Esophagus muscularis mucosa (tissue), 4 donors: Measurements from ENCODE around the gene KIRREL3. TPM values are rescaled to one million over a fixed set of nuclear protein-coding genes. Genes with fewer than 3 reads are reported as not detected.

ENCODE experiments used
- DNase-seq: peaks from one replicate; pipeline ENCODE4 v3.0.0-alpha.2; 2017; ENCODE audit errors: extremely low spot score
- H3K27ac ChIP-seq, 4 donors: fragments of 200-600 bp; sonication (generic); replicated peaks in 1 of 4; 1 replicate in 3 of 4; 2 replicates in 1 of 4; pipeline ENCODE4 v1.5.1; 2016 to 2019; ENCODE audit warnings: mild to moderate bottlenecking in 1 of 4
- H3K27me3 ChIP-seq, 4 donors: fragments of 200-600 bp; sonication (generic); one replicate each; pipeline versions ENCODE4 v1.5.1 to v1.6.0; 2016 to 2019
- H3K36me3 ChIP-seq, 4 donors: fragments of 200-600 bp; sonication (generic); one replicate each; pipeline ENCODE4 v1.5.1; 2016 to 2019
- H3K4me1 ChIP-seq, 4 donors: fragments of 200-600 bp; sonication (generic); one replicate each; pipeline ENCODE4 v1.5.1; 2016 to 2019
- H3K4me3 ChIP-seq, 4 donors: fragments of 200-600 bp; sonication (generic); 1 replicate in 2 of 4; 2 replicates in 2 of 4; pipeline ENCODE4 v1.5.1; 2016 to 2019; ENCODE audit warnings: mild to moderate bottlenecking in 4 of 4, moderate library complexity in 1 of 4
- H3K9me3 ChIP-seq, 4 donors: fragments of 200-600 bp; sonication (generic); 1 replicate in 3 of 4; 2 replicates in 1 of 4; pipeline ENCODE4 v1.5.1; 2016 to 2019
- CTCF ChIP-seq, 3 experiments: fragments of 200-600 bp in 2 of 3; fragments of 450-650 bp in 1 of 3; sonication (generic) in 2 of 3; IDR thresholded peaks; one replicate each; pipeline ENCODE4 v1.5.1; 2017 to 2019; ENCODE audit warnings: antibody characterized with exemption in 3 of 3, mild to moderate bottlenecking in 2 of 3, moderate library complexity in 1 of 3
- EP300 ChIP-seq: sonication (generic); formaldehyde crosslinking; IDR thresholded peaks from one replicate; pipeline ENCODE4 v1.6.1; 2017; ENCODE audit warnings: antibody characterized with exemption
- POLR2A ChIP-seq: fragments of 450-650 bp; IDR thresholded peaks from one replicate; pipeline ENCODE4 v1.6.1; 2017; ENCODE audit warnings: antibody characterized with exemption, moderate library complexity, mild to moderate bottlenecking, low read depth
- POLR2AphosphoS5 ChIP-seq, 2 donors: sonication (generic); formaldehyde crosslinking; IDR thresholded peaks; one replicate each; pipeline ENCODE4 v1.6.1; 2017; ENCODE audit warnings: antibody characterized with exemption in 2 of 2
- WGBS: methylation state at CpG from one replicate; pipeline ENCODE4 v1.1.5; 2018; 5-methylcytosine and 5-hydroxymethylcytosine counted together
- intact Hi-C: fragments of 100-400 bp; cut with DNase I; formaldehyde crosslinking; loops from one replicate; pipeline ENCODE4 v1.15.1; 2023
- total RNA-seq, 4 donors: library from RNA; depleted of rRNA; stranded (reverse); fragments of >200 nt; gene quantifications; one replicate each; pipeline versions ENCODE4 v1.1.0 to v1.2.1, GENCODE V29; 2016

Gene KIRREL3
- total RNA-seq, 4 donors from 2014 or later, result 1.7 to 6.5 (median 3.1) TPM

DNA sequence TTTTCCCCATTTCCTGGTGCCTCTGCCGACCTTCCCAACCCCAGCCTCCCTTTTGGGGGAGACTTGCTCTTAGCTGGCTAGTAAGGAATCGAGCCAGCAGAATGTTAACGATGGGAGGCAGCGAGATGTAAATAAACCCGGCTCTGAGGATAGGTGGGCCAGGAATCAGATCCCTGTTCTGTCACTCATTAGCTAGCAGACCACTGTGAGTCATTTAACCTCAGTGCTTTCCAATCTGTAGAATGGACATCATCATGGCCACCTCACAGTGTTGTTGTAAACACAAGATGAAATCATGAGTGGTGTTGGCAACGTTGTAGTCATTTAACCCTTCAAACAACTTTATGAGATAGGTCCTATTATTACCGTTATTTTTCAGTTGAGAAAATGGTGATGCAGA is 208.6 kb downstream of the KIRREL3 start:
- intact Hi-C loops, result no loop called here
- H3K4me1 ChIP-seq, result no peaks in the 10 kb centered on the region
- WGBS, result 76% methylated on average over 7 of the region's 7 CpGs
- DNase-seq, result no peak
- H3K9me3 ChIP-seq, result no peaks in the 10 kb centered on the region
- H3K27me3 ChIP-seq, result peaks cover 0 to 12% (median 0%) of the 10 kb centered on the region in 4 donors
- no peaks in the 10 kb centered on the region for H3K36me3 ChIP-seq
- no peak overlapping the region for H3K27ac ChIP-seq
- no peak overlapping the region for H3K4me3 ChIP-seq
- no peak for TF ChIP-seq EP300
- TF ChIP-seq POLR2A, result no peak
- TF ChIP-seq CTCF (IDR thresholded peaks at IDR 0.05), result no peak
- TF ChIP-seq POLR2AphosphoS5 (IDR thresholded peaks at IDR 0.05), result no peak

- no peaks in the 10 kb centered on the region for H3K9me3 ChIP-seq
- no peaks in the 10 kb centered on the region for H3K4me1 ChIP-seq
- H3K4me3 ChIP-seq, result no peak overlapping the region
- intact Hi-C loops, result no loop called here
- H3K27me3 ChIP-seq, result peaks cover 0 to 12% (median 0%) of the 10 kb centered on the region in 4 donors
- no peak overlapping the region for H3K27ac ChIP-seq
- no peak for DNase-seq
- WGBS, result 90% methylated on average over 3 of the region's 3 CpGs
- no peaks in the 10 kb centered on the region for H3K36me3 ChIP-seq
- TF ChIP-seq EP300, result no peak
- no peak for TF ChIP-seq CTCF (IDR thresholded peaks at IDR 0.05)
- TF ChIP-seq POLR2AphosphoS5 (IDR thresholded peaks at IDR 0.05), result no peak
- TF ChIP-seq POLR2A, result no peak
Measured at GRCh38 chr11:126791446-126791845, 209.1 kb downstream of the KIRREL3 start.

- intact Hi-C loops, result no loop called here
- peaks cover 0 to 12% (median 0%) of the 10 kb centered on the region in 4 donors for H3K27me3 ChIP-seq
- no peaks in the 10 kb centered on the region for H3K4me1 ChIP-seq
- 58% methylated on average over 10 of the region's 10 CpGs for WGBS
- H3K36me3 ChIP-seq, result no peaks in the 10 kb centered on the region
- H3K27ac ChIP-seq, result no peak overlapping the region
- DNase-seq, result no peak
- no peaks in the 10 kb centered on the region for H3K9me3 ChIP-seq
- TF ChIP-seq POLR2AphosphoS5 (IDR thresholded peaks at IDR 0.05) (no peak), POLR2A (no peak), EP300 (no peak), CTCF (IDR thresholded peaks at IDR 0.05) (no peak)
- no peak overlapping the region for H3K4me3 ChIP-seq
Measured at GRCh38 chr11:126790550-126791081, 210.0 kb downstream of the KIRREL3 start.

GRCh38 chr11:126782810-126783209 is 217.8 kb downstream of the KIRREL3 start:
- Histone ChIP-seq H3K27ac (no peak overlapping the region), H3K4me3 (no peak overlapping the region), H3K4me1 (no peaks in the 10 kb centered on the region), H3K36me3 (no peaks in the 10 kb centered on the region), H3K9me3 (no peaks in the 10 kb centered on the region), H3K27me3 (peaks cover 0 to 18% (median 0%) of the 10 kb centered on the region in 4 donors)
- DNase-seq, result no peak
- 53% methylated on average over 2 of the region's 2 CpGs for WGBS
- intact Hi-C loops, result no loop called here
- TF ChIP-seq CTCF (IDR thresholded peaks at IDR 0.05) (no peak), POLR2AphosphoS5 (IDR thresholded peaks at IDR 0.05) (no peak), EP300 (no peak), POLR2A (no peak)

DNA sequence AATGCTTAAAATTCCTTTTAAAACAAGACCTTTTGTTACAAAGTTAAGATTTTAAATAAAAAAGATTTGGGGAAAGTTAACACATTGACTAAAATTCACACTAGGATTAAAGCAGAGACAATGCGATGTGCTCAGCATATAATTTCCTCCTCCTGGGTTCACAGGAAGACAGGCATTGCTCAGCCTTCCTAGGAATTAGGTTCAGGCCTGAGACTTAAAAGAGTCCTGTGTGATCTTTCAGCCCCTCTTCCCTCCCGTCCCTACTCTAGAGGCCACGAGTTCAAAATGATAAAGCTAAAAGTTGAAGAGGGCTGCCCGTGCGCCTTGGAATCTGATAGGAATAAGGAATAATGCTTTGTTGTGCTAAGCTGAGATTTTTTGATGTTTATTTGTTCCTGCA is 218.6 kb downstream of the KIRREL3 start:
- Histone ChIP-seq H3K27me3 (peaks cover 0 to 23% (median 0%) of the 10 kb centered on the region in 4 donors), H3K36me3 (no peaks in the 10 kb centered on the region), H3K4me1 (no peaks in the 10 kb centered on the region), H3K9me3 (no peaks in the 10 kb centered on the region), H3K27ac (no peak overlapping the region), H3K4me3 (no peak overlapping the region)
- WGBS, result 77% methylated on average over 5 of the region's 5 CpGs
- DNase-seq, result no peak
- TF ChIP-seq POLR2A, result no peak
- no peak for TF ChIP-seq EP300
- no peak for TF ChIP-seq POLR2AphosphoS5 (IDR thresholded peaks at IDR 0.05)
- no peak for TF ChIP-seq CTCF (IDR thresholded peaks at IDR 0.05)
- intact Hi-C loops, result no loop called here
